Subcutaneous adipose tissue (tissue), 4 donors: ENCODE measurements around the gene ETHE1. TPM values are rescaled to one million over a fixed set of nuclear protein-coding genes. Genes with fewer than 3 reads are reported as not detected.

Source experiments
- total RNA-seq, 4 donors: library from RNA; depleted of rRNA; stranded (reverse); fragments of >200 nt; gene quantifications; one replicate each; pipeline ENCODE4 v1.1.0, GENCODE V29; 2016
- TF ChIP-seq, protein P1 (sequence below): fragments of 450-650 bp; IDR thresholded peaks from one replicate; pipeline ENCODE4 v1.5.1; 2016; ENCODE audit warnings: low read depth, mild to moderate bottlenecking, control low read depth, antibody characterized with exemption, moderate library complexity

ETHE1 gene
- total RNA-seq, 4 donors from 2014 or later: 20.2 to 36.7 (median 31.3) TPM

DNA sequence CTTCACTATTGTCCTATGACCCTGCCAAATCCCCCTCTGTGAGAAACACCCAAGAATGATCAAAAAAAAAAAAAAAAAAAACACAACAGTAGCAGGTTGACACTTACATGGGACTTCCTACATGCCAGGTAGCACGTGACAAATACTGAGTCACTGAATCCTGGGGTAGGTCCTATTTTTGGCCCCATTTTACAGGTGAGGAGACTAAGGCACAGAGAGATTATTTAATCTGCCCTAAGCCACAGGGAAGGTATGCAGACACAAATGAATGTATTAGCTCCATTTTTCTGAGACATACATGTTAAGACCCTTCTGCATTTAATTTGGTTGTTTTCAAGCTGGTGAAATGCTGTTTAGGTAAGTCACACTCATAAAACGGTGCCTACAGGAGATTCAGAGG, 21.7 kb upstream of the ETHE1 start:
- TF ChIP-seq, protein P1, sequence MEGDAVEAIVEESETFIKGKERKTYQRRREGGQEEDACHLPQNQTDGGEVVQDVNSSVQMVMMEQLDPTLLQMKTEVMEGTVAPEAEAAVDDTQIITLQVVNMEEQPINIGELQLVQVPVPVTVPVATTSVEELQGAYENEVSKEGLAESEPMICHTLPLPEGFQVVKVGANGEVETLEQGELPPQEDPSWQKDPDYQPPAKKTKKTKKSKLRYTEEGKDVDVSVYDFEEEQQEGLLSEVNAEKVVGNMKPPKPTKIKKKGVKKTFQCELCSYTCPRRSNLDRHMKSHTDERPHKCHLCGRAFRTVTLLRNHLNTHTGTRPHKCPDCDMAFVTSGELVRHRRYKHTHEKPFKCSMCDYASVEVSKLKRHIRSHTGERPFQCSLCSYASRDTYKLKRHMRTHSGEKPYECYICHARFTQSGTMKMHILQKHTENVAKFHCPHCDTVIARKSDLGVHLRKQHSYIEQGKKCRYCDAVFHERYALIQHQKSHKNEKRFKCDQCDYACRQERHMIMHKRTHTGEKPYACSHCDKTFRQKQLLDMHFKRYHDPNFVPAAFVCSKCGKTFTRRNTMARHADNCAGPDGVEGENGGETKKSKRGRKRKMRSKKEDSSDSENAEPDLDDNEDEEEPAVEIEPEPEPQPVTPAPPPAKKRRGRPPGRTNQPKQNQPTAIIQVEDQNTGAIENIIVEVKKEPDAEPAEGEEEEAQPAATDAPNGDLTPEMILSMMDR: no peak

DNA sequence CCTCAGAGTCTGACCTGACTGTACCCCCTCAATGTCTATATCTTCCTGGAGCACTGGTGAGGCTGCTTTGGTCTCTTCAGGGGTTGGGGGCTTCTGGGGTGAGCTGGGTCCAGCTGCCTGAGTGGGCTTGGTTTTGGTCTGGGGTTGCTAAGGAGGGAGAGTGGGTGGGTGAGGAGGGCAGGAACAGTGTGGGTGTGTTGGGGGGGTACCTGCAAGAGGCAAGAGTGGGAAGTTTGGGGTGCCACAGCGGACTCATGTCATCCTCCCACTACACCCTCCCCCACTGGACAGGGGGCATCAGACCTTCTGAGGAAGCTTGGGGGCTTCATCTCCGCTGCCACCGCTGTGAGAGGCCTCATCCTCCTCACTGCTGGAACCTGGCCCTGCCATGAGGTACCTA, 19.6 kb upstream of the ETHE1 start:
- TF ChIP-seq, protein P1: no peak

DNA sequence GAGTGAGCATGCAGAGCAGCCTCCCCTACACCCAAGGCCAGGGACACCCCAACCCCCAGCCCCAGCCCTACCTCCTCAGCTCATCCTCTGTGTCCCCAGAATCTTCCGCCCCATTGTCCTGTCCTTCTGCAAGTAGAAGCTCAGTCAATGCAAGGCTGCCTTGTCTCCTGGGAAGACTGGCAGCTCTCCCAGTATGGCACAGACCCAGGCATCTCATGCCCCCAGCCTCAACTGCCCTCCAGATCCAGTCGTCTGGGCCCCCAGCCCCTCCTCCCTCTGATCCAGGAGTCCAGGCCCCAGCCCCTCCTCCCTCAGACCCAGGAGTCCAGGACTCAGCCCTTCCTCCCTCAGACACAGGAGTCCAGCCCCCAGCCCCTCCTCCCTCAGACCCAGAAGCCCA, 19.0 kb upstream of the ETHE1 start:
- TF ChIP-seq, protein P1: no peak

DNA sequence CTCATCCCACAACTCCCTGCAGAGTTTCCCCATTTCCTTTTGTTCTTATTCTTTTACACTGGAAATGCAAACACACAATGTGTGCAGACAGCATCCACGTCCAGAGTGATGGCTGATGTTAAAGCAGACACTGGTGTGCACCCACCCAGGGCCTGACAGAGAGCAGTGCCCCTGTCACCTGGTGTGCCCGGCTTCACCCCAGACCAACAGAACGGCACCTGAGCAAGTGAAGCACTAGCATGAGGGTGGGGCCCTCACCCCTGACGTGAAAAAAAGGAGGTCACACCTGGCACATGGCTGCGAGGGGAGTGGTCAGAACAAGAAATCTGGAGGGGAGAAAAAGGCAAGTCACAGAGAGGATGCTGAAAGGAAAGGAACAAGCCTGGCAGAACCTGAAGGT, 18.3 kb upstream of the ETHE1 start:
- TF ChIP-seq, protein P1: no peak

DNA sequence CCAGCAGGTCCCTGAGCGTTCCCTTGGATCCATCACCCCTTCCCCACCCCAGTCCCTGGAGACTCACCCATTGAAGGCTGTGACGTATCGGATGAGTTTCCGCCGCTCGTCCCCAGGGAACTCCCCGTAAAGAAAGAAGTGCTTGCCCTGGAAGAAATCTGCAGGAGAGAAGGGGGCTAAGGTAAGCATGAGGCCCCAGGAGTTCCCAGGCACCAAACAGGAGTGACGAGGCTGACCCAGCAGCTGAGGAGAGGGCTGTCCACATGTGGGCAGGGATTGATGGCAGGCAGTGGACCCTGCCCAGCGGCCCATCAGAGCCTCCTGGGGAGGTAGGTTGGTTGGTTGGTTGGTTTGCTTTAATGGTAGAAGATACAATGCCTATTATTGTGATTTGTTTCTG, 17.1 kb upstream of the ETHE1 start:
- TF ChIP-seq, protein P1: no peak

DNA sequence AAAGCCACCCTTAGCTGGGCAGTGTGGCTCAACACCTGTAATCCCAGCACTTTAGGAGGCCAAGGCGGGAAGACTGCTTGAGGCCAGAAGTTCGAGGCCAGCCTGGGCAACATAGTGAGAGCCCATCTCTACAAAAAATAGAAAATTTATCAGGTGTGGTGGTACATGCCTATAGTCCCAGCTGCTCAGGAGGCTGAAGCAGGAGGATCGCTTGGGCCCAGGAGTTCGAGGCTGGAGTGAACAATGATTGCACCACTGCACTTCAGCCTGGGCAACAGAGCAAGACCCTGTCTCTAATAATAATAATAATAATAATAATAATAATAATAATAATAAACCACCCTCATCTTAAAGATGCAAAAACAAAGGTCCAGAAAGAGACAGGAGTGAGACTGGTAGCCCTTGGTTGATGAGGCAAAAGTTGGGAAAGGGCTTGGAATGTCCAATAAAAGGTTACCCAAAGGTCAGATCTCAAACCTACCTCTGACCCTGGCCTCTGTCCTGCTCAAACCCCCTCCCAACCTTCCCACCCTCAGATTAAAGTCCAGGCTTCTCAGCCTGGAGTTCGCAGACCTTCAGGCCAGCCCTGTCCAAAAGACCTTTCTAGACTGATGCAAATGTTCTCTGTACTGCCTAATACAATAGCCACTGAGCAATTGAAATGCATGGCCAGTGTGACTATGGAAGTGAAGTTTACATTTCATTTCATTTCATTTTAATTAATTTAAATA, 15.1 kb upstream of the ETHE1 start:
- TF ChIP-seq, protein P1: no peak

DNA sequence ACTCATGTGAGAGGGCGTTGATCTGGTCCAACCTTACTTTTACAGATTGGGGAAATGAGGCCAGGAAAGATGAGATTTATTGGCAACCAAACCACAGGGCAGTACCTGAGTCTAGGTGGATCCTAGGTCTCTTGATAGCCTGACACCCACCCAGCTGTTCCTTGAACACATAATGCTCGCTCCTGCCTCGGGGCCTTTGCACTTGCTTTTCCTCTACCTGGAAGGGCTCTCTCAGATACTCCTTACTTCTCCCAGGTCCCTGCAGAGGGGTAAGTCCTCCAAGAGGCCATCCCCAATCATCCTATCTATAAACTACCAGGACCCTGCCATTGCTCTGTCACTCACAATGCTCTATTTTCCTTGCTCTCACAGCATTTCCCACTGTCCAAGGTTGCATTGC, 13.4 kb upstream of the ETHE1 start:
- TF ChIP-seq, protein P1: no peak
